CD14-positive monocyte (primary cell): ENCODE data around the gene SF3A1. TPM values are rescaled to one million over a fixed set of nuclear protein-coding genes. Genes with fewer than 3 reads are reported as not detected.
"Not testable (repeated sequence)": the region's sequence is repeated elsewhere in the genome, so short reads cannot be mapped to it uniquely, and the experiment has no call there.

ENCODE experiments used
- DNase-seq, 3 donors: peaks; one replicate each; pipeline ENCODE4 v3.0.0-alpha.2; 2011 to 2022
- H2AFZ ChIP-seq: 2 replicates; pipeline ENCODE4 v1.6.0; 2012; ENCODE audit warnings: mild to moderate bottlenecking, low read depth, low read length, inconsistent platforms; ENCODE audit not compliant: insufficient read depth, poor library complexity, severe bottlenecking
- H3K27ac ChIP-seq, 2 donors: 1 replicate in 1 of 2; 2 replicates in 1 of 2; pipeline ENCODE4 v1.5.1; 2012 to 2013; ENCODE audit warnings: low read length in 2 of 2, control low read depth in 1 of 2, inconsistent platforms in 1 of 2, low read depth in 1 of 2, mild to moderate bottlenecking in 1 of 2
- H3K27me3 ChIP-seq, 2 donors: one replicate each; pipeline versions ENCODE4 v1.6.0 to v1.6.1; 2011 to 2013; ENCODE audit warnings: low read length in 2 of 2; ENCODE audit not compliant: control insufficient read depth in 2 of 2, insufficient read depth in 2 of 2
- H3K36me3 ChIP-seq, 2 donors: replicated peaks in 1 of 2; 1 replicate in 1 of 2; 2 replicates in 1 of 2; pipeline versions ENCODE4 v1.5.1 to v1.6.1; 2012 to 2013; ENCODE audit warnings: low read length in 2 of 2, control low read depth in 1 of 2, inconsistent platforms in 1 of 2, mild to moderate bottlenecking in 1 of 2; ENCODE audit not compliant: insufficient read depth in 2 of 2, control insufficient read depth in 1 of 2
- H3K4me1 ChIP-seq, 2 donors: 1 replicate in 1 of 2; 2 replicates in 1 of 2; pipeline versions ENCODE4 v1.5.1 to v1.6.1; 2012 to 2013; ENCODE audit warnings: low read length in 2 of 2, control low read depth in 1 of 2, inconsistent platforms in 1 of 2, mild to moderate bottlenecking in 1 of 2, moderate library complexity in 1 of 2; ENCODE audit not compliant: insufficient read depth in 2 of 2, control insufficient read depth in 1 of 2
- H3K4me2 ChIP-seq: replicated peaks from 2 replicates; pipeline ENCODE3; 2012; ENCODE audit warnings: low read length, moderate library complexity, mild to moderate bottlenecking; ENCODE audit not compliant: poor library complexity, severe bottlenecking; ENCODE audit errors: extremely low read depth
- H3K4me3 ChIP-seq, 3 experiments: fragments of 200-600 bp in 1 of 3; sonication (generic) in 1 of 3; replicated peaks in 1 of 3; 1 replicate in 2 of 3; 2 replicates in 1 of 3; pipeline ENCODE4 v1.5.1; 2011 to 2013; ENCODE audit warnings: low read length in 3 of 3, mild to moderate bottlenecking in 3 of 3, control low read depth in 2 of 3, low read depth in 2 of 3, inconsistent platforms in 1 of 3, moderate library complexity in 1 of 3
- H3K79me2 ChIP-seq: 2 replicates; pipeline ENCODE4 v1.6.0; 2012; ENCODE audit warnings: mild to moderate bottlenecking, control low read depth, inconsistent platforms, low read length, moderate library complexity; ENCODE audit not compliant: insufficient read depth
- H3K9ac ChIP-seq: 2 replicates; pipeline ENCODE4 v1.6.0; 2017; ENCODE audit warnings: low read length, mild to moderate bottlenecking; ENCODE audit not compliant: insufficient read depth, poor library complexity, severe bottlenecking
- H3K9me3 ChIP-seq, 2 donors: replicated peaks in 1 of 2; 1 replicate in 1 of 2; 2 replicates in 1 of 2; pipeline versions ENCODE4 v1.5.1 to v1.6.1; 2012 to 2013; ENCODE audit warnings: low read length in 2 of 2, control low read depth in 1 of 2; ENCODE audit not compliant: control insufficient read depth in 1 of 2, insufficient read depth in 1 of 2
- H4K20me1 ChIP-seq: 2 replicates; pipeline ENCODE4 v1.6.0; 2012; ENCODE audit warnings: mild to moderate bottlenecking, low read length, control low read depth, moderate library complexity; ENCODE audit not compliant: insufficient read depth
- H3K27ac Mint-ChIP-seq, 7 donors: one replicate each; pipeline ENCODE4 v1.8.0; 2020; ENCODE audit warnings: mild to moderate bottlenecking in 7 of 7, mixed read lengths in 7 of 7, moderate library complexity in 6 of 7, inconsistent platforms in 2 of 7
- H3K27me3 Mint-ChIP-seq, 3 donors: one replicate each; pipeline ENCODE4 v1.8.0; 2021 to 2022; ENCODE audit warnings: low read depth in 3 of 3, mild to moderate bottlenecking in 3 of 3, mixed read lengths in 3 of 3, moderate library complexity in 3 of 3, inconsistent platforms in 1 of 3
- H3K36me3 Mint-ChIP-seq, 2 donors: one replicate each; pipeline ENCODE4 v1.8.0; 2020; ENCODE audit warnings: mixed read lengths in 2 of 2, inconsistent platforms in 1 of 2, mild to moderate bottlenecking in 1 of 2
- H3K4me1 Mint-ChIP-seq: one replicate; pipeline ENCODE4 v1.8.0; 2020; ENCODE audit warnings: mild to moderate bottlenecking, mixed read lengths
- H3K4me3 Mint-ChIP-seq, 2 donors: one replicate each; pipeline ENCODE4 v1.8.0; 2020; ENCODE audit warnings: mild to moderate bottlenecking in 2 of 2, mixed read lengths in 2 of 2, moderate library complexity in 1 of 2
- H3K9me3 Mint-ChIP-seq, 7 donors: one replicate each; pipeline ENCODE4 v1.8.0; 2020 to 2022; ENCODE audit warnings: mixed read lengths in 7 of 7, mild to moderate bottlenecking in 6 of 7, moderate library complexity in 6 of 7, inconsistent platforms in 2 of 7
- WGBS: methylation state at CpG from one replicate; pipeline ENCODE4 v1.1.5; 2013; ENCODE audit warnings: missing lambda C conversion rate; ENCODE audit not compliant: insufficient coverage; 5-methylcytosine and 5-hydroxymethylcytosine counted together
- intact Hi-C, 2 donors: fragments of 100-400 bp; cut with micrococcal nuclease; formaldehyde crosslinking; loops; one replicate each; pipeline versions ENCODE4 v1.15.0 to v1.15.1; 2023
- polyA plus RNA-seq, 3 donors: library from polyadenylated mRNA; depleted of rRNA in 1 of 3; unstranded in 2 of 3; stranded (reverse) in 1 of 3; fragments of 300-500 nt in 2 of 3; fragments of >200 nt in 1 of 3; fragmentation: Illumina TruSeq in 2 of 3; gene quantifications; 1 replicate in 2 of 3; 2 replicates in 1 of 3; pipeline ENCODE4 v1.2.3, GENCODE V29; 2012 to 2021
- TF ChIP-seq, protein P1 (sequence below): fragments of 200-600 bp; IDR thresholded peaks from one replicate; pipeline ENCODE4 v1.8.0; 2022; ENCODE audit warnings: antibody characterized with exemption, mild to moderate bottlenecking

SF3A1 gene
- polyA plus RNA-seq, 3 donors = 34.7 to 102 (median 52.1) TPM

DNA sequence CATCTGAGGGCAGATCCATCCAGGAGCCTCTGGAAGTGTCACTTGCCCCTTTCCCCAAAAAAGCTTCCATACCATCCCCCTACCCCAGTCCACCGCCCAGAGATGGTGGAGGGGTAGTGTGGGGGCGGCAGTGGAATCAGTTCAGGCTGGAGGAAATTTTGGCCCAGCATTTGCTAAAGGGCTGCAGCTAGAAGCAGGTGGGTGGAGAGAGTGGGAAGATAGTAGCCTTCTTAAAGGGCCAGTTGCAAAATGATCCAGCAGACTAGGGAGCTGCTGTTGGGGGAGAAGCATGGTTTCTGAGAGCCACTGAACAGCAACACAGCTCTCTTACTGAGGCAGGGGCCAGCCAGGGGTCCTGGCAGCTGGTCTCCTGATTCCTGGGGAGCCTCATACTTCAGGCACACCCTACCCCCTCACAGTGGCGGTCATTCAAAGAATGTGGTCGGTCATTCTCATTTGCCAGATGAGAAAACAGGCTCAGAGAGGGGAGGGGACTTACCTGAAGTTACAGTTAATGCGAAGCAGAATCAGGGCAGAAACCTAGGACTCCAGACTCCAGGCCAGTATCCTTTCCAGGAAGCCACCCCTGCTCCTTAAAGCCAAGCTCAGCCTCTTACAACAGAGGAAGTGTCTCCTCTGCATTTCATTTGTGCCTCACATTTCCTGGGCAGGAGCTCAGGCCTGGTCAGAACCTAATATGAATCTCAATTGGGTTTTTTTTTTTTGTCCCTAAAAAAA is 45.5 kb upstream of the SF3A1 start:
- Mint-ChIP-seq H3K4me1 (peaks cover 3% of the 10 kb centered on the region), H3K4me3 (no peak overlapping the region), H3K9me3 (peaks cover 0 to 8% (median 0%) of the 10 kb centered on the region in 7 donors), H3K36me3 (no peaks in the 10 kb centered on the region), H3K27me3 (peaks cover 31 to 39% (median 32%) of the 10 kb centered on the region in 3 donors), H3K27ac (no peak overlapping the region)
- TF ChIP-seq, protein P1, sequence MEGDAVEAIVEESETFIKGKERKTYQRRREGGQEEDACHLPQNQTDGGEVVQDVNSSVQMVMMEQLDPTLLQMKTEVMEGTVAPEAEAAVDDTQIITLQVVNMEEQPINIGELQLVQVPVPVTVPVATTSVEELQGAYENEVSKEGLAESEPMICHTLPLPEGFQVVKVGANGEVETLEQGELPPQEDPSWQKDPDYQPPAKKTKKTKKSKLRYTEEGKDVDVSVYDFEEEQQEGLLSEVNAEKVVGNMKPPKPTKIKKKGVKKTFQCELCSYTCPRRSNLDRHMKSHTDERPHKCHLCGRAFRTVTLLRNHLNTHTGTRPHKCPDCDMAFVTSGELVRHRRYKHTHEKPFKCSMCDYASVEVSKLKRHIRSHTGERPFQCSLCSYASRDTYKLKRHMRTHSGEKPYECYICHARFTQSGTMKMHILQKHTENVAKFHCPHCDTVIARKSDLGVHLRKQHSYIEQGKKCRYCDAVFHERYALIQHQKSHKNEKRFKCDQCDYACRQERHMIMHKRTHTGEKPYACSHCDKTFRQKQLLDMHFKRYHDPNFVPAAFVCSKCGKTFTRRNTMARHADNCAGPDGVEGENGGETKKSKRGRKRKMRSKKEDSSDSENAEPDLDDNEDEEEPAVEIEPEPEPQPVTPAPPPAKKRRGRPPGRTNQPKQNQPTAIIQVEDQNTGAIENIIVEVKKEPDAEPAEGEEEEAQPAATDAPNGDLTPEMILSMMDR = no peak
- Histone ChIP-seq H3K4me3 (no peak overlapping the region), H2AFZ (no peak overlapping the region), H3K27ac (no peak overlapping the region), H3K36me3 (no peaks in the 10 kb centered on the region), H3K9me3 (peaks cover 0 to 5% of the 10 kb centered on the region in 2 donors), H3K27me3 (peaks cover 18 to 31% of the 10 kb centered on the region in 2 donors), H3K4me2 (no peak overlapping the region), H4K20me1 (no peaks in the 10 kb centered on the region), H3K9ac (no peak overlapping the region), H3K4me1 (peaks cover 0 to 2% of the 10 kb centered on the region in 2 donors), H3K79me2 (no peaks in the 10 kb centered on the region)
- intact Hi-C loops = no loop called here
- 100% methylated on average over 1 of the region's 5 CpGs for WGBS
- no peak for DNase-seq

DNA sequence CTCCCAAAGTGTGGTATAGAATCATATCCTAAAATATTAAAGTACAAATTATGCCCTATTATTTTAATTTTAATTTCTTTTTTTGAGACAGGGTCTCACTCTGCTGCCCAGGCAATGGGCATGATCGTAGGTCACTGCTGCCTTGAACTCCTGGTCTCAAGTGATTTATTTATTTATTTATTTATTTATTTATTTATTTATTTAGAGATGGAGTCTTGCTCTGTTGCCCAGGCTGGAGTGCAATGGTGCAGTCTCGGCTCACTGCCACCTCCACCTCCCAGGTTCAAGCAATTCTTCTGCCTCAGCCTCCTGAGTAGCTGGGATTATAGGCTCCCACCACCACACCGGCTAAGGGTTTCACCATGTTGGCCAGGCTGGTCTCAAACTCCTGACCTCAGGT is 44.3 kb upstream of the SF3A1 start:
- H3K27ac Mint-ChIP-seq, H3K4me3 Mint-ChIP-seq, H2AFZ ChIP-seq, intact Hi-C loops, H3K9me3 ChIP-seq, H3K9ac ChIP-seq, H3K79me2 ChIP-seq, H4K20me1 ChIP-seq, H3K4me3 ChIP-seq, H3K4me2 ChIP-seq, H3K36me3 ChIP-seq, H3K4me1 ChIP-seq, H3K36me3 Mint-ChIP-seq, H3K27ac ChIP-seq, DNase-seq: not testable (repeated sequence)
- peaks cover 0 to 11% (median 0%) of the 10 kb centered on the region in 7 donors for H3K9me3 Mint-ChIP-seq
- peaks cover 40 to 51% (median 43%) of the 10 kb centered on the region in 3 donors for H3K27me3 Mint-ChIP-seq
- H3K4me1 Mint-ChIP-seq = peaks cover 11% of the 10 kb centered on the region
- WGBS = 100% methylated on average over 1 of the region's 3 CpGs
- peaks cover 28 to 43% of the 10 kb centered on the region in 2 donors for H3K27me3 ChIP-seq
